ENCODE results near the gene ELMOD1.

ELMOD1 gene

GRCh38 chr11:107583629-107584195 lies 7.2 kb upstream of the ELMOD1 start:
- DNase-seq = no peak

GRCh38 chr11:107587306-107587979 lies 3.5 kb upstream of the ELMOD1 start:
- no peak for DNase-seq

DNA sequence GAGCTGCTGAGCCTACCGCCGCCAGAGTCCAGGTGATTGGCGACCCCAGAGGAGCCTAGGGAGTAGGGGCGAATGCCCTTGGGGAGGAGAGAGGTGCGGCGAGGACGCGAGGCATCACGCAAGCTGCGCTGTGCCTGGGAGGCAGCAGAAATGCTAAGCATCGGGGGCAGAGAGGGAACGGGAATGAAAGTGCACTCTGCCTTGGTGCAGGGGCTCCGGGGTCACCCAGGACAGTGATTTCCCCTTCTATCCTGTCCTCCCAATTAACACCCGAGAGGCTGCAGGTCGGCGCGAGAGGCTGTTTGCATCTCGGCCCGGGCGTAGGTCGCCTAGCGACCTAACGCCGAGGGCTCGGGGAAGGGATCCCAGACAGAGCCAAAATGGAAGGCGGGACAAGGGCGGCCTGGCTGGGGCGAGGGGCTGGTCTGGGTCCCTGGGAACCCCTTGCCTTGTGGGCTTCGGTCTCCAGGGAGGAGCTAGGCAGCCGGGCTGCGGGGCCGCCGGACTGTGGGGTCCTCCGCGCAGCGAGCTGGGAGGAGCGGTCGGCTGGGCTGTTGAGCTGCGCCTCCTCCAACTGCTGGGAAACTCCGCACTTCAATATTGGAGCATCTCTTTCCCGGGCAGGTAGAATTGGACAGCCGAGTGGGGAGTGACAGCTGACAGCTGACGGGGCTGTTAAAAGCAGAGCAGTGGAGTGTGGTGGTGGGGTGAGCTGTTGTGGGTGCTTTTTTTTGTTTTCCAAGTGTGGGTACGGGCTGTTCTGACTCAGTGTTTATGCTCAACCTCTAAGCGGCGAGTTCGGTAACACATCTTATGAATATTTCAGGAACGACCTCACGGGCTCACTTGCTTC lies 657 bp downstream of the ELMOD1 start:
- DNase-seq = peak in 4 of 14 donors; percentile 31 to 52 (median 40)

- no peak for DNase-seq
Observed at GRCh38 chr11:107592231-107592590, 1.3 kb downstream of the ELMOD1 start.

DNA sequence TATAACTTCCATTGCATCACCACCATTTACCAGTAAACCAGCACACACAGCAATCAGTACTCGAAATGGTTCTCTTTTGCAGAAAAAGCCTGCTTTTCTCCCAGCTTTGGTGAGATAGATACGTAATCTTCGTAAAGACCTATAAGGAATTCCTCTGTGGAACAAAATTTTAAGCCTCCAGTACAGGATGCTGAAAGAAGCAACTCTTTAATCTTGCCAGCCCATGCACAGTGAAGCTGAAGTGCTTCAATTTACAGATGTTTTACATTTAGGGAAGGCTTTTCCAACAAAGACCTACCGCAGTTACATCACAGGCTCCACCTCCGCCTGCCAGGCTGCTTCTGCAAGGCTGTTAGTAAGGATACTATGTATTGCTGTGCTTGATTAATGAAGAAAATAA lies 1.9 kb downstream of the ELMOD1 start:
- DNase-seq = no peak

DNA sequence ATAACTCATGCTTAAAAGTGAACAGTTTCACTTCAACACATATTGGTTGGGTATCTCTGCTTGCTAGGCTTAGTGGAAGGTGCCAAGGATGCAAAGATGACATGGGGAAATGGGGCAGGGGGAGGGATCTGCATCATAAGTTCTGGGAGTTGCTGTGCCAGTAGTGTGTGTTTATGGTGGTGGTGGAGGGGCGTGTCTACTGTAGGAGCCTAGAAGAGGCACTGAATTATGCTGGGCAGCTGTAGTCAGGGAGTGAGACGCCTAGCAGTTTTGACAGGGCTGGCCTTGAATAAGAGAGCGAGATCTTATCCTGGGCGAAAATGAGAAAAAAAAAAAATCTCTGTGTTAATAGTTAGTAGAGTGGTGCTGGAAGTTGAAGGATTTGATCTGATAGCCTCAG lies 3.0 kb downstream of the ELMOD1 start:
- no peak for DNase-seq

- DNase-seq = no peak
Observed at GRCh38 chr11:107594736-107595135, 3.8 kb downstream of the ELMOD1 start.

GRCh38 chr11:107598225-107599139 lies 7.5 kb downstream of the ELMOD1 start:
- DNase-seq = peak in 1 of 14 donors; percentile 8

DNA sequence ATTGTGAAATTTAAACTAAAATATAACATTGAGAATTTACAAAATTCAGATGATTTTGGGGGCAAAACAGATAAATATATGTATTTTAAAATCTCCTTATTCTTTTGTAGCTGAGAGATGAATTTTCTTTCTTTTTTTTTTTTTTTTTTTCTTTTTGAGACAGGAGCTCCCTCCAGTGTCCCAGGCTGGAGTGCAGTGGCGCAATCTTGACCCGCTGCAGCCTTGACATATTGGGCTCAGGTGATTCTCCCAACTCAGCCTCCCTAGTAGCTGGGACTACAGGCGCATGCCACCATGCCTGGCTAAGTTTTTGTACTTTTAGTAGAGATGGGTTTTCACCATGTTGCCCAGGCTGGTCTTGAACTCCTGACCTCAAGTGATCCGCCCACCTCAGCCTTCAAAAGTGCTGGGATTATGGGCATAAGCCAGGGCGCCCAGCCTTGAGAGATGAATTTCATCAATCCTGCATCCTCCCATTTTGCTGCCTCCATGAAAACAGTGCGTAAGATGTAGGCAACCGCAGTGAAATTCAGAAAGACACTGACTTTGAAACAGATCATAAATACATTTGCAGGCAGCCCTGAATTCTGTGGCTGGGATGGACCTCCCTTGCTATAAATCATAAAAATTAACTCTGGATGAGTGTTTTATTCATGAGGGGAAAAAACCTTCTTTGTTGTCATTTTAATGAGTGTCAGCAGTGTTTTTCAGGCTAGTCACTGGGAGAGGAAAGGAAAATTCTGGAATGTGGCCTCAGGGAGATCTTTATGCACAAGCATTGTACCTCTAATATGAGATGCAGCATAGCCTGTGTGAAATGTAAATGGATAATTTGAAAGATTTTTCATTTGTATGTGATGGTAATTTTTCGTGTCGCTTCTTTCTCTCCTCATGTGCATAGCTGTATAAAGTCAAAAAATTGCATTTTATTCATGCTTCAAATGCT lies 14.4 kb downstream of the ELMOD1 start:
- DNase-seq = no peak

DNA sequence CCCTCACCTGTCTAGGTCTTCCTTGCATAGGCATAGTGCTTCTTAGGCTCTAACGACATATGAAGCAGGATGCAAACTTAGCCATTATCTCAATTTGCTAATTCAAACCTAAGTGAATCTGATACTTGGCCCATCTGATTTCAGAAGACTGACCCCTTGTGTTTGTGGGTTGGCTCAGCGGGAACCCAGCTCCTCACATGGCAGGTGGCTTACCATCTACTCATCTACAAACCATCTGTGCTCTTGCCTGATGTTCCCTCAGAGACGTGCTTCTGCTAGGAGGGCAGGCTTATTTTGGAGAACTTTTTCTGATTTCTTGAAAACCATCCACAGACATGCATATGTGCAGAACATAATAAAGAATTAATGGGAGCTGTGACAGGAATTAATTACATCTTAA lies 15.2 kb downstream of the ELMOD1 start:
- DNase-seq = no peak

- no peak for DNase-seq
Observed at GRCh38 chr11:107608809-107609208, 17.9 kb downstream of the ELMOD1 start.

- no peak for DNase-seq
Observed at GRCh38 chr11:107609400-107610218, 18.7 kb downstream of the ELMOD1 start.

- no peak for DNase-seq
Observed at GRCh38 chr11:107612445-107612844, 21.5 kb downstream of the ELMOD1 start.

GRCh38 chr11:107619926-107620325 lies 29.0 kb downstream of the ELMOD1 start:
- DNase-seq = no peak

- no peak for DNase-seq
Observed at GRCh38 chr11:107621081-107621480, 30.1 kb downstream of the ELMOD1 start.

DNA sequence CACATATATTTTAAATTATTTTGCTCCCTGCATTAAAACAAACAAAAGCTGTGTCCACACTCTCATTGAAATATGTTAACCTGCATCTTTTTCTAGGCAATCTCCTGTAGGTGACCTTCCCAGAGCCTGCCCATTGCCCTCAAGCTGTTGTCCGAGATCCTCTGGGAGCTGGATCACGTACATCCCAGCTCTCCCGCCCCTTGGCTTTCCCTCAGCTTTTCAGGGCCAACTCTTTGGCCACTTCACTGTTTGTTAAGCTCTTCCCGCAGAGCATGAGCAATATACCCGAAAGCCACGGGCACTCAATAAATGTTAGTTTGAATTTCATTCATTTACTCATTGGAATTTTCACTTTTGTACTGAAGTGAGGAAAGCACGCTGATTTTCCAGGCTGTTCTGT lies 32.2 kb downstream of the ELMOD1 start:
- peak in 3 of 14 donors; percentile 4 to 24 (median 14) for DNase-seq

DNA sequence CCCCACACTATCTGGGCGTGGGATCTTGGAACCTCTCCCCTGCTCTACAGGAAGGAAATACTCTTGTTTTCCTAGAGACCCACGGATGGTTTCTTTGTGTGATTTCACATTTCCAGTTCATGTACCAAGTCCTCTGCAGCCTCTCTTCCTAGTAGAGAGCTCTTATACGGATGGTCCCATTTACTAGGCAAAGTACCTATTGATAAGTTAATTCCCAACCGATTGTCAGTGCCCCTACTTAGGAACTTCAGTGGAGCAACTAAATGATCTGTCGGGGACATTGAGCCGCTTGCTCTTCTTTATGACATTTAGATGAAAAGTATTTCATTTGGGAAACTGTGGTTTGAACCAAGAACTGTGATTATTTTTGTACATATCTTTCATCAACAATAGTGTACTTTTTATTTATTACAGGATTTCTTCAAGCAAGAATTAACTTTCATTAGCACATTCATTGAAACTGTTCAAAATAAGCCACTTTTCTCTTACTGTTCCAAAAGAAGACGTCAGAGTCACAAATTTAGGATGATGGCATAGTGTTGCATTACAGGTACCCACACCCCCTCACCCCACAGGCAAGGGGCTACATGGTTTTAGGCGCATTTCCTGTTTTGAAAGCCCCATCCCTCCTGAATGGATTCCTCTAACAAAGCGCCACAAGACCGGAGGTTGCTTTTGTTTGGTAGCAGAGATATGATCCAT lies 34.2 kb downstream of the ELMOD1 start:
- DNase-seq = no peak

- no peak for DNase-seq
Observed at GRCh38 chr11:107625685-107625989, 34.7 kb downstream of the ELMOD1 start.

DNA sequence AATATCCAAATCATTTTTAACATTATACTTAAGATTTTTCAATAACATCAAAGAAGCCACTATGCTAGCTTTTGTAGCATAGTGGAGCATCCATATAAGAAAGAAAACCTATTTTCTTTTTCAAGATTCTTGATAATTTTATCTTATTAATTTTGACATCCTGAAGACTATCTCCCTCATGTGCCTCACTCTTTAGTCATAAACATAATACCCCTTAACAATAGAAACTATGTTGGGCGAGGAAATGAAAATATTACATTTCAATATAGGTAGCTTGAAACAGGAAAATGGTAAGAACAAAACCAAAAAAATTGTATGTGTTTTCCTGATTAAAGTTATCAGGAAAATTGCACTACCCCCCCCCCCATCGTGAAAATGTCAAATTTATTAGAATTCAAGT lies 40.1 kb downstream of the ELMOD1 start:
- no peak for DNase-seq

GRCh38 chr11:107631931-107632330 lies 41.0 kb downstream of the ELMOD1 start:
- DNase-seq = no peak
